Limb (tissue), 2 donors: ENCODE results near the gene MYCN.
"Not testable (repeated sequence)": the region's sequence is repeated elsewhere in the genome, so short reads cannot be mapped to it uniquely, and the experiment has no call there.

Source experiments
- DNase-seq, 2 donors: peaks; one replicate each; pipeline ENCODE4 v3.0.0-alpha.2; 2016; ENCODE audit errors: extremely low spot score in 2 of 2

Gene MYCN

GRCh38 chr2:15907461-15908324 lies 32.7 kb upstream of the MYCN start:
- no peak for DNase-seq

- DNase-seq, result no peak
Measured at GRCh38 chr2:15908371-15908770, 32.0 kb upstream of the MYCN start.

DNA sequence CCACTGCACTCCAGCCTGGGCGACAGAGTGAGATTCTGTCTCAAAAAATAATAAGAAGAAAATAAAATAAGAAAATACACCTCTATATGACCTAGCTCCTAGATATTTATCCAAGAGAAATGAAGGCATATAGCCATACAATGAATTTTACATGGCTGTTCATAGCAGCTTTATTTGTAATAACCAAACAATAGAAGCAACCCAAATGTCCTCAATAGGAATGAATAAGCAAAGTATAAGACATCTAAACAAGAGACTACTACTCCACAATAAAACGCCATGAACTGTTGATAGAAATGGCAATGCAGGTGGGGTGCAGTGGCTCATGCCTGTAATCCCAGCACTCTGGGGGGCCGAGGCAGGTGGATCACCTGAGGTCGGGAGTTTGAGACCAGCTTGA lies 31.2 kb upstream of the MYCN start:
- no peak for DNase-seq

GRCh38 chr2:15909736-15910135 lies 30.6 kb upstream of the MYCN start:
- no peak for DNase-seq

- not testable (repeated sequence) for DNase-seq
Measured at GRCh38 chr2:15911270-15911669, 29.1 kb upstream of the MYCN start.

GRCh38 chr2:15911686-15912085 lies 28.7 kb upstream of the MYCN start:
- DNase-seq, result no peak

DNA sequence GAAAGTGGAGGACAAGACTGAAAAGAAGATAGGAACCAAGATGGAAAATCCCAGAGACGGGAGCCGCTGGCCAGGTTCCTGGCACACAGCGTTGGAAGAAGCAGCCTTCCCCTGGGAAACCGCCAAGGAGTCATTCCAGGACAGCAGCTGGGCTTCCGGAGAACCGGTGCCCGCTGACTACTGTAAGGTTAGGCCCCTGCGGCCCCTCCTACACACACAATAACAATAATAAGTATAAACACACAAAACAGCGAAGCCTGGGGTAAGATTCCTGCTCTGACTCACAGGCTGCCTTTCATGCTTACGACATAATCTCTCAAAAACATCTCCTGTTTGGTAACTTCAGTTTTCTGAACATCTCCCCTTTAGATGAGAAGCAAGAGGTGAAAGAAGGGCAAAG lies 28.1 kb upstream of the MYCN start:
- DNase-seq, result no peak

- no peak for DNase-seq
Measured at GRCh38 chr2:15913146-15913545, 27.2 kb upstream of the MYCN start.

DNA sequence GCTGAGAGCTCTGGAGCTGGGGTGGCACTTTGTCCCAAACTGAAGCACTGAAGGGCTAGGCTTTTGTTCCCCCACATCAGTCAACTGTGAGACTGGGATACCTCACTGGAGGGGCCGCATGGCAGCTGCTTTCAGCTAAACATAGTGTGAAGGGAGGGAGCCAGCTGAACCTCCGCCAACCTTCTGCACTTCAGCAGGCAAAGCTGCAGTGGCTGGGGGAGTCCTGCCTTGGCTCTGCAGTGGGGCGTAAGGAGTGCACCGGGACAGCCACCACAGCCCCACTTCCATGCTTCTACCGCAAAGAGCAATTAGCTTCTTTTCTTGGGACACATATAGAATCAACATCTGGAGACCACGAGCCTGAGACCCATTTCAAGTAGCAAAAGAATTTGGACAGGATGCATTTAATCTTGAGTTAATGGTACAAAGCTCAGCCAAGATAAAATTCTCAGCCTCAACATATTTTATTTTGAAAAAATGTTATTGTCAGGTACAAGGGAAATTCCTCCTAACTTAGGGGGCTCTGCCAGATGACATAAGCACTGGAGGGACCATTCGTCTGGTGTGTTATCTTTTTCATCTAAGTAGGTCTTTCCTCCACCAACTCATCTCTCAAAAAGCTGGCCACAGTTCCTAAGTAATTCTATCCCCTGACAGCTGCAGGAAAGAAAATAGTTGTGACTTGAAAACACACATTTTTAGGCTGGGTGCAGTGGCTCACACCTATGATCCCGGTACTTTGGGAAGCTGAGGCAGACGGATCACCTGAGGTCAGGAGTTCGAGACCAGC lies 25.6 kb upstream of the MYCN start:
- DNase-seq, result peak; percentile 68 to 72

DNA sequence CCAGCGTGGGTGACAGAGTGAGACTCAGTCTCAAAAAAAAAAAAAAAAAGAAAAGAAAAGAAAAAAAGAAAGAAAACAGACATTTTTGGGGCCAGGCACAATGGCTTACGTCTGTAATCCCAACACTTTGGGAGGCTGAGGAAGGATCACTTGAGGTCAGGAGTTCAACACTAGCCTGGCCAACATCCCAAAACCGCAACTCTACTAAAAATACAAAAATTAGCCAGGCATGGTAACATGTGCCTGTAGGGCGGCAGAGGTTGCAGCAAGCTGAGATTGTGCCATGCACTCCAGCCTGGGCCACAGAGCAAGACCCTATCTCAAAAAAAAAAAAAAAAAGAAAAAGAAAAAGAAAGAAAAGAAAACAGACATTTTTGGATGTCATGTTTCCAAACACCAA lies 24.8 kb upstream of the MYCN start:
- DNase-seq, result not testable (repeated sequence)

DNA sequence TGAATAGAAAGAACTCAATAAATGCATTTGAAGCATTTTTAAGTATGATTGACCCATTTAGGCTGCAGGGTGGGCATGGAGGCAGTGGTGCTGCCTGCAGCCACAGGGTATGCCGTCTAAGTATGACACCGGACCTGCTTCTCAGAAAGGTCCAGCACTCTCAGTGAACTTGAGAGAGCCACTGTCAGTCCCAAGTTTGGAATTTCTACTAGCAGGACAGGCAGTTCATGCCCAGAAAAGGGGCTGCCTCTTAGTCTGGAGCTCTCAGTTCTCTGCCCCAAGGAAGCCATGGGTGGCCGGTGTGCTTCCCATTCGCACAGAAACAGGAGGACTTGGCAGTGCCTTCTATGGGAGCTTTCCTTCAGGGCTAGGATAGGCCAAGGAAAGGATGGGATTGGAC lies 24.0 kb upstream of the MYCN start:
- no peak for DNase-seq

- no peak for DNase-seq
Measured at GRCh38 chr2:15918761-15919356, 21.5 kb upstream of the MYCN start.

DNA sequence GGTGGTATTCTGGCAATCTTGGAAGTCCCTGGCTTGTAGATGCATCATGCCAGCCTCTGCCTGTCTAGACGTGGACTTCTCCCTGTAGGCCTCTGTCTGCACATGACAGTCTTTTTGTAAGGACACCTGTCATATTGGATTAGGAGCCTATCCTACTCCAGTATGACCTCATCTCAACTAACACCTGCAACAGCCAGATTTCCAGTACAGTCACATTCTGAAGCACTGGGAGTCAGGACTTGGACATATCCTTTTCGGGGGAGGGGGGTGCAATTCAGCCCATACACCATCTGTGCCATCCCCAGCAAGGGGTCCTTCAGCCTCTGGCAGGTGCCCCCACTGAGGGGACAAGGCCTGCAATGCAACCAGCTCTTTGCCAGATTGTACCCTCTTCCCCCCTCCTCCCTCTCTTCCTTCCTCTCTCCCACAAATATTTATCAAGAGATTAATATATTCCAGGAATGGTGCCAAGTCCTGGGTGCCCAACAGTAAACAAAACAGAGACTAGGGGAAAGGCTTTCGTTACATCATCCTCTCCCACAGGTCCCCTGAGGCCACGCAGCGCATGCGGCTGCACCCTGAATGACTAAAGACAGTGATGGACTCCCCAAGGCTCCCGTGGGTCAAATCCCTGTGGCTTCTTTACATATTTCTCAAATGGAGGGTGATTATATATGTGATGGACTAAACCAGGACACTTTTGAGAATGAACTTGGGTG lies 20.5 kb upstream of the MYCN start:
- no peak for DNase-seq

DNA sequence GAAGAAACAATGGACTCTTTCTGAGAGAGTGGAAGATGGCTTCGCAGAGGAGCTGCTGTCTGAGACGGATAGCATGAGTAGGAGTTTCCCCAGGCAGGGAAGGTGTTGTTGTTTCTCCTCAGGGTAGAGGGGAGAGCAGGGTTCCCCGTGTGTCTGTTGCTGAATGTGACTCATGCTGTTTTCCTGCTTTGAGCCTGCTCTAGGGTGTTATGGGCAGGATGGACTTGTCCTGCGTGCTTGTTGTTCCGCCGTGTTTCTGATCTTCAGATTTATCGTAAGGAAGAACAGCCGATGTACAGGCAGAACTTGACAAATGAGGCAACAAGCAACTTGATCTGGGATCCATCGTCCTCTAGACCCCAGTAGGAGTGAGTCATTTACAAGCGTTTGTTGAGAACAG lies 19.7 kb upstream of the MYCN start:
- DNase-seq, result no peak

- no peak for DNase-seq
Measured at GRCh38 chr2:15923597-15923996, 16.8 kb upstream of the MYCN start.

DNA sequence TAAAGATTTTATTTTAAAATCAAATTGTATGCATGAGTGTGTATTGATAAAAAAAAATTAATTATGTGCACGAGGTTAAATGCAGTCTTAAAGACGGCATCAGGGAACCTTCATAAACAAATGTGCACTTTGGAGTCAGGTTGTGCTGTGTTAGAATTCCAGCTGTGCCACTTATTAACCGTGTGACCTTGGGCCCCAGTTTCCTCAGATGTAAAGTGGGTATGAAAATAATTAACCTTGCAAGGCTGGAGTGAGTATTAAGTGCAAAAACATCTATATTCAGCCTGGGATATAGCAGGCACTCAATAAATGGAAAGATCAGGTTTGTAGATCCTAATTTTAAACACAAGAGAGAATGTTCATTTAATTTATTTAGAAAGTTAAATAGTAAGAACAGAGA lies 14.5 kb upstream of the MYCN start:
- no peak for DNase-seq

- no peak for DNase-seq
Measured at GRCh38 chr2:15926252-15926651, 14.1 kb upstream of the MYCN start.

DNA sequence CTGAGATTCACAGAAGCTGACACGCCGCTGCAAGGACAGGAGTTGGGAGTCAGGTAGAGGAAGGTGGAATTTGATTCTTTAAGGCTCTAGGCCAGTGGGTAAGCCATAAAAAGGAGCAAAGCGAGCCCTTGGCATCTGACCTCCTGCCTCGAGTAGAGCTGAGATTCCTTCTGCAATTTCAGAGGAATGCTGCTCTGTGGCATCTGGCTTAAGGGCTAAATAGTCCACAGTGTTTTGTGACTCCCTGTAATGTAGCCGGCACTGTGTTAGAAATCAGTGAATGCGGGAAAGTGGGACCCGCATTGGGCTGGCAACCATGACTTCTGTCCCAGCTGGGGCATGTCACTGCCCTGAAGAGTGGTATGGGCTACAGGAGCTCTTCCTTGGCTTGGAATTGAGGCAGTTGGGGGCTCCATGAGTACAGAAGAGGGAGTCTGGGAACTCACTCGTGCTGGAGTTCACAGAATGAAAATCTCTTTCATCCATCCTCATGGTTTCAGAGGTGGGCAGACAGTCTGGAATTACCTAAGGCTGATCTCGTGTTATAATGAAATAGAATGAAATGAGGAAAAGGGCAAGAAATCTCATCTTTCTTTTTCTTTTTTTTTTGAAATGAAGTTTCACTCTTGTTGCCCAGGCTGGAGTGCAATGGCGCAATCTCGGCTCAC lies 12.7 kb upstream of the MYCN start:
- no peak for DNase-seq

GRCh38 chr2:15929008-15929407 lies 11.3 kb upstream of the MYCN start:
- not testable (repeated sequence) for DNase-seq

- DNase-seq, result no peak
Measured at GRCh38 chr2:15929861-15930260, 10.5 kb upstream of the MYCN start.
